ENCODE results near the gene KLHL29.

GRCh38 chr2:23486684-23487075 is 101.7 kb downstream of the KLHL29 start:
- TF ChIP-seq CTCF (conservative IDR thresholded peaks at IDR 0.05; ENCODE audit: low read depth, low read length) (no peak), EZH2 (IDR thresholded peaks at IDR 0.05; ENCODE audit: borderline replicate concordance, low read depth, low read length, poor library complexity, severe bottlenecking) (no peak)
